HAP-1 (cell line): ENCODE measurements around the gene ADCY6.

Experiments used
- DNase-seq, 2 experiments: peaks; one replicate each; pipeline ENCODE4 v3.0.0-alpha.2; 2016 to 2020; ENCODE audit warnings: low spot score in 2 of 2
- H3K27me3 ChIP-seq: fragments of 250-450 bp; sonication (Bioruptor Pico); 2 replicates; pipeline ENCODE4 v1.5.1; 2020; ENCODE audit warnings: low read depth, mild to moderate bottlenecking, moderate library complexity
- H3K36me3 ChIP-seq: fragments of 250-450 bp; sonication (Bioruptor Pico); replicated peaks from 2 replicates; pipeline ENCODE4 v1.5.1; 2020; ENCODE audit warnings: mild to moderate bottlenecking
- H3K4me1 ChIP-seq: fragments of 250-450 bp; sonication (Bioruptor Pico); 2 replicates; pipeline ENCODE4 v1.5.1; 2020; ENCODE audit warnings: mild to moderate bottlenecking
- H3K4me3 ChIP-seq: fragments of 250-450 bp; sonication (Bioruptor Pico); 2 replicates; pipeline ENCODE4 v1.5.1; 2020; ENCODE audit warnings: mild to moderate bottlenecking, moderate library complexity
- H3K9me3 ChIP-seq: fragments of 250-450 bp; sonication (Bioruptor Pico); 2 replicates; pipeline ENCODE4 v1.5.1; 2020; ENCODE audit warnings: mild to moderate bottlenecking, moderate library complexity
- in situ Hi-C: fragments of 300-500 bp; cut with MboI; formaldehyde crosslinking; loops from 3 replicates; pipeline ENCODE4 v1.14.3; 2020; ENCODE audit warnings: low sequenced_read_pairs, inconsistent platforms, mixed read lengths

The ADCY6 gene

DNA sequence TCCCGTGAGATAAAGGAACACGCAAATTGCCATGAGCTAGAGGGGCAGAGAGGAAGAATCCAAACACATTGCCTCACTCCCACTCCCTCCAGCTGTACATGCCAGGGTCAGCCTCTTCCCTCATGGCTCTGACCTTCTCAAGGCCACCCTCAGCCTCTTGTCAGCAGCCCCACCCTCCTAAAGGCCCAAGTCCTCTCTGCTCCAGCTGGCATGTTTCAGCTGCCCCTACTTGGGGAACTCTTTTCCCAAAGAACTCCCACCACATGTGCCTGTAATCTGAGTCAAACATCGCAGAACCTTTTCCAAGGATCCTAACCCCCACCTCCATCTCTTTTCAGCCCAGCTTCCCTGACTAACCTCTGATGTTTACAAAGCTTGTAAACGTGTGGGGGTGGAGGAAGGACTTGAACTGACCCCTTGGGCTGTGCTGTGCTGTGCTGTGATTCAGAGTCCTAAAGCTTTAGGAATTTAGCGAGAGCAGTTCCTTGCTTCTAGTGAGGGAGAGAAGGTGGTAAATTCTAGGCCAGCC lies 22.1 kb upstream of the ADCY6 start:
- Histone ChIP-seq H3K9me3 (no peaks in the 10 kb centered on the region), H3K4me1 (peaks cover 12% of the 10 kb centered on the region), H3K27me3 (no peaks in the 10 kb centered on the region), H3K36me3 (no peaks in the 10 kb centered on the region), H3K4me3 (no peak overlapping the region)
- DNase-seq: no peak
- in situ Hi-C loops: no loop called here

DNA sequence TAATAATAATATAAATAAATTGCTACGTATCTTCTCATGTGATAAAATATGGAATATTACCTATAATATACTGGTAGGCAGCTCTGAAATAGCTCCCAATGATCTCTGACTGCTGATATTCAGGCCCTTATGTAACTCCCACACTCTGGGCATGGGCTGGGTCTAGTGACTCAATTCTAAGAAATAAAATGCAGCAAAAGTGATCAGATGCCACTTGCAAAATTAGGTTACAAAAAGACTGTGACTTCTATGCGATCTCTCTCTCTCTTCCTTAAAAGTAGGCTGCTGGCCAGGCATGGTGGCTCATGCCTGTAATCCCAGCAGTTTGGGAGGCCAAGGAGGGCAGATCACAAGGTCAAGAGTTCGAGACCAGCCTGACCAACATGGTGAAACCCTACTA lies 19.1 kb upstream of the ADCY6 start:
- no peak for DNase-seq
- H3K36me3 ChIP-seq: no peaks in the 10 kb centered on the region
- no peaks in the 10 kb centered on the region for H3K4me1 ChIP-seq
- in situ Hi-C loops: no loop called here
- no peak overlapping the region for H3K4me3 ChIP-seq
- no peaks in the 10 kb centered on the region for H3K9me3 ChIP-seq
- H3K27me3 ChIP-seq: no peaks in the 10 kb centered on the region

GRCh38 chr12:48803675-48804074 lies 14.8 kb upstream of the ADCY6 start:
- no peaks in the 10 kb centered on the region for H3K36me3 ChIP-seq
- in situ Hi-C loops: no loop called here
- H3K9me3 ChIP-seq: no peaks in the 10 kb centered on the region
- no peak overlapping the region for H3K4me3 ChIP-seq
- no peaks in the 10 kb centered on the region for H3K27me3 ChIP-seq
- no peak for DNase-seq
- no peaks in the 10 kb centered on the region for H3K4me1 ChIP-seq

DNA sequence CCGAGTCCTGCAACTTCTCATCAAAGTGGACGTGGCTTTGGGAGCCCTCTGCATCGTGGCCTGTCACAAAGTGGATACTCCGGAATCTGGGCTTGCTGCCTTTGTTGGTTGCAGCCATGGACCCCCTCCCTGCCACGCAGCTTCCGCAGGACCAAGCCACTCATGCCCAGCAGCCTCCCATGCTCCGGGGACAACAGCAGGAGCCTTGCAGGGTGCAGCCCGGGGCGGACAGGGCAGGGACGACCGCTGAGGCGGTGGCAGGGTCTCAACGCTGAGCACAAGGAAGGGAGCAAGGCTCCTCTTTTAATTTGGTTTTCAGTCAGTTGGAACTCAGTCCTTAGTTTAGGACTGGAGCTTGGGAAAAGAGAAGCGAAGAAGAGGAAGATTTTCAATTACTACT lies 12.1 kb upstream of the ADCY6 start:
- Histone ChIP-seq H3K4me1 (no peaks in the 10 kb centered on the region), H3K36me3 (no peaks in the 10 kb centered on the region), H3K27me3 (no peaks in the 10 kb centered on the region), H3K4me3 (no peak overlapping the region), H3K9me3 (no peaks in the 10 kb centered on the region)
- in situ Hi-C loops: no loop called here
- DNase-seq: no peak

DNA sequence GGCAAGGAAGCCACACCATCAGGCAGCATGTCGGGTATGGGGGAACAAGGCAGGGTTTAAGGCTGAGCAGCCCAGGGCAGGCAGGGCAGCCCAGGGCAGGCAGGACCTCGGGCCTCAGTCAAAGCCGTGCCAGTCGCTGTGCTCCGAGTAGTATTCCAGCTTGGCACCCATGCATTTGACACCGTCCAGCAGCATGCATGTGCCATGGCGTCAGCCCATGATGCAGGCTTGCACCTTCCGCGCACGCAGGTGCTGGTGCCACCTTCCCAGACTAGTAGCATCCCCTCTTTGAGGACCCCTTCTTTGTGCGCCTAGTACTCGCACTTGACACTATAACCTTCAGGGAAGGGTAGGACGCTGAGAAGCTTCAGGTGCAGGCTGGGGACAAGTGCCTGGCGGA lies 11.6 kb upstream of the ADCY6 start:
- Histone ChIP-seq H3K4me3 (no peak overlapping the region), H3K27me3 (no peaks in the 10 kb centered on the region), H3K9me3 (no peaks in the 10 kb centered on the region), H3K36me3 (no peaks in the 10 kb centered on the region), H3K4me1 (peaks cover 3% of the 10 kb centered on the region; the same call in 1 of the 2 replicates)
- in situ Hi-C loops: no loop called here
- DNase-seq: no peak

- Histone ChIP-seq H3K9me3 (no peaks in the 10 kb centered on the region), H3K36me3 (no peaks in the 10 kb centered on the region), H3K27me3 (no peaks in the 10 kb centered on the region), H3K4me1 (peaks cover 11% of the 10 kb centered on the region), H3K4me3 (no peak overlapping the region)
- DNase-seq: no peak
- in situ Hi-C loops: loop anchor here (5.0 to 10.0 kb wide), 2 partner anchors 45 to 252 kb away; no protein-coding TSS in a partner anchor
Measured at GRCh38 chr12:48796976-48797375, 8.1 kb upstream of the ADCY6 start.

DNA sequence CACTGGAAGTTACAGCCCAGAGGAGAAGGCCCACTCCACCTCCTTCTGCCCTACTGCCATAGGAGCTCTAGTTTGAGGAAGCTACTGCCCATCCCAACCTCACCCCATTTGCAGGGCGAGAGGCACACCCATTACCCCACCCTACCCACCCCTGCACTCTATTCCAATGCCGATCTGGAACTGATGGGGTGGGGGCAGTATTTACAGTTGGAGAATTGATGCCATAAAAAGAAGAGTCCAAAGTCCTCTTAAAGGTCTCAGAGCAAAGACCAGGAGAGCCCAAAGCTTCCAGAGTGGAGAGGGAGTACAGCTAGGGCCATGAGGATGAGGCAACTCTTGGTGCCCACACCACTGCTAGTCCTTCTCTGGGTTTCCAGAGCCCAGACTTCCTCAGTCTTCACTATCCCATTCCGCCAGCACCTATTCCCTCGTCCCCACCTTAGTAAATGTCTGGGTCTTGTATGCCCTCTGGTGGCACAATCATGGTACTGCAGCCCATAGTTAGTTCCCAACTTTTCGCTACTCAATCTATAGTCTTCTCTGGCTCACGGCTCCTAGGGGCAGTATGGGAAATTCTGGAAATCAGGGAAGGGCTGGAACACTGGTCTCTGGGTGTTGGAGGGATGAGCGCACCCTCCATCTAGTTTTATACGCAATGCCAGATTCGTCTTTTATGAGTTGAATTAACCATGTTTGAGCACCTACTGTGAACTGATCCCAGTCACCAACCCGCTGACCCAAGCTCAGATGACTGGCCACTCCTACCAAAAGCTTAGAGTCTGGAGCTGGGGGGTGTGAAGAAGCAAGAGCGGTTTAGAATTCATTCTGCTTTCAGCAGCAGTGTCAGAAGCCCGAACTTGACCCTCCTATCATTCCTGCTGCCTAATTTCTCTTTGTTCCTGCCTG lies 6.9 kb upstream of the ADCY6 start:
- in situ Hi-C loops: loop anchor here (5.0 to 10.0 kb wide), 2 partner anchors 44 to 251 kb away; no protein-coding TSS in a partner anchor
- no peak overlapping the region for H3K4me3 ChIP-seq

GRCh38 chr12:48794870-48795269 lies 6.0 kb upstream of the ADCY6 start:
- Histone ChIP-seq H3K4me3 (no peak overlapping the region), H3K9me3 (no peaks in the 10 kb centered on the region), H3K36me3 (no peaks in the 10 kb centered on the region), H3K27me3 (no peaks in the 10 kb centered on the region), H3K4me1 (peaks cover 11% of the 10 kb centered on the region)
- in situ Hi-C loops: loop anchor here (5.0 to 10.0 kb wide), 2 partner anchors 43 to 250 kb away; no protein-coding TSS in a partner anchor
- DNase-seq: no peak

More for the DNA sequence above, 6.9 kb upstream of the ADCY6 start:
- Histone ChIP-seq H3K27me3 (no peaks in the 10 kb centered on the region), H3K36me3 (no peaks in the 10 kb centered on the region), H3K4me1 (peaks cover 11% of the 10 kb centered on the region), H3K9me3 (no peaks in the 10 kb centered on the region)
- DNase-seq: peak; percentile 84

- DNase-seq: no peak
- H3K9me3 ChIP-seq: no peaks in the 10 kb centered on the region
- in situ Hi-C loops: loop anchor here (10.0 kb wide), 1 partner anchor 249 kb away; no protein-coding TSS in a partner anchor
- no peak overlapping the region for H3K4me3 ChIP-seq
- H3K27me3 ChIP-seq: no peaks in the 10 kb centered on the region
- H3K4me1 ChIP-seq: peaks cover 11% of the 10 kb centered on the region
- H3K36me3 ChIP-seq: no peaks in the 10 kb centered on the region
Measured at GRCh38 chr12:48793696-48794095, 4.8 kb upstream of the ADCY6 start.

DNA sequence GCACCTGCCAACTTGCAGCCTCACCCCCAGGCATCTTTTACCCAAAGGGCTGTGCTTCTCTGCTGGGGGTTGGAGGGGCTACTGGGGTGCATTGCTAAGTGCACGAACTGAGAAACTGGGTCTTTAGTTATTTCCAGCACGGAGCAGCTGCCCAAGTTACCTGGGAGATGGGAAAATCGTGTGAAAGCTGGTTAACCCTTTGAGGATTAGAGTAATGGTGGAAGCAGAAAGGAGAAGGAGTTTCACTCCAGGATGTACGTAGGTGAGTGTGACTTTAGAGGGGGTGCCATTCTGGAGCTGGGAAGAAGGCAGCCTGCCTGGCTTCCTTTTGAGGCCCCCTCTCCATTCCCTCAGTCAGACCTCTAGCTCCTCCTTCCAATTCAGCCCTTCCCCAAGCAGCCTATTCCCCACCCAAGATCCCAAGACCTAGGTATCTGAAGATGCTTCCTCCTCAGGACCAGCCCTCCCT lies 1.0 kb upstream of the ADCY6 start:
- H3K4me3 ChIP-seq: peak overlapping the region; percentile 72
- no peak for DNase-seq
- in situ Hi-C loops: loop anchor here (10.0 kb wide), 1 partner anchor 245 kb away; no protein-coding TSS in a partner anchor
- peaks cover 10% of the 10 kb centered on the region for H3K4me1 ChIP-seq
- H3K27me3 ChIP-seq: no peaks in the 10 kb centered on the region
- H3K36me3 ChIP-seq: no peaks in the 10 kb centered on the region
- no peaks in the 10 kb centered on the region for H3K9me3 ChIP-seq

GRCh38 chr12:48788524-48788853 lies 400 bp downstream of the ADCY6 start:
- Histone ChIP-seq H3K4me3 (peak overlapping the region; percentile 72), H3K9me3 (no peaks in the 10 kb centered on the region)
- DNase-seq: peak in 1 of 2 experiments; percentile 24

DNA sequence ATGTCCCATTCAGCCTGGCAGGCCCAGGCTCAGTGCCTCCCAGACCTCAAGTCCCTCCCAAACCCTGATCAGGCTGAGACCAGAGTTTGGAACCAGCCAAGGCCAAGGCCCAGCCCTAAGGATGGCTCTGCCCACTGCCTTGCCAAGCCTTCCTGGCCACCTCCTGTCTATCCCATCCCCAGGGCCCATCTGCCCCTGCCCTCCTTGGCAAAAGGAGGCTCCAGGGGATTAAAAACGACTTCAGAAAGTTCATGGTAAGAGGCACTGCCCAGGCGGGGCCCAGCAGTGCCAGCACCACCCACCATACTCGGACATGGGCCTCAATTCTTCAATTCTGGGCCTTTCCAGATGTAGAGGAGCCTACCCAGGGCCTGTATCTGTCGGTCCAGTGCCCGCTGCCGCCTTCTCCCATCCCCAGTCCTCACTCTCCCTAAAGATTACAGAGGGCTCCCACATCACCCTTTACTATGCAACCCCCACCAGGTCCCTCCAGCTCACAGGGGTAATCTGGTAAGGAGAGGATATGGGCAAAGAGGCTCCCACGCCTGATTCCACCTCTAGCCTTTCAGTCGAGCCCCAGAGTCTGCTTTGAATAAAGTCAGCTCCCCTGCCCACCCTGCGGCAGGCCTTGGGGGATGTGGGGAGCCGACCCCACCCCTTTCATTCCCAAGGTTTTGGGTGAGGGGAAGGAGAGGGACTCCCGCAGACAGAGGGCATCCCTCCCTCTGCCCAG lies 932 bp downstream of the ADCY6 start:
- Histone ChIP-seq H3K4me1 (peaks cover 7% of the 10 kb centered on the region), H3K4me3 (peak overlapping the region; percentile 72), H3K27me3 (no peaks in the 10 kb centered on the region), H3K36me3 (no peaks in the 10 kb centered on the region), H3K9me3 (no peaks in the 10 kb centered on the region)
- in situ Hi-C loops: no loop called here
- DNase-seq: no peak

More at GRCh38 chr12:48788524-48788853, 400 bp downstream of the ADCY6 start:
- Histone ChIP-seq H3K36me3 (no peaks in the 10 kb centered on the region), H3K4me1 (peaks cover 7% of the 10 kb centered on the region), H3K27me3 (no peaks in the 10 kb centered on the region)
- in situ Hi-C loops: no loop called here

DNA sequence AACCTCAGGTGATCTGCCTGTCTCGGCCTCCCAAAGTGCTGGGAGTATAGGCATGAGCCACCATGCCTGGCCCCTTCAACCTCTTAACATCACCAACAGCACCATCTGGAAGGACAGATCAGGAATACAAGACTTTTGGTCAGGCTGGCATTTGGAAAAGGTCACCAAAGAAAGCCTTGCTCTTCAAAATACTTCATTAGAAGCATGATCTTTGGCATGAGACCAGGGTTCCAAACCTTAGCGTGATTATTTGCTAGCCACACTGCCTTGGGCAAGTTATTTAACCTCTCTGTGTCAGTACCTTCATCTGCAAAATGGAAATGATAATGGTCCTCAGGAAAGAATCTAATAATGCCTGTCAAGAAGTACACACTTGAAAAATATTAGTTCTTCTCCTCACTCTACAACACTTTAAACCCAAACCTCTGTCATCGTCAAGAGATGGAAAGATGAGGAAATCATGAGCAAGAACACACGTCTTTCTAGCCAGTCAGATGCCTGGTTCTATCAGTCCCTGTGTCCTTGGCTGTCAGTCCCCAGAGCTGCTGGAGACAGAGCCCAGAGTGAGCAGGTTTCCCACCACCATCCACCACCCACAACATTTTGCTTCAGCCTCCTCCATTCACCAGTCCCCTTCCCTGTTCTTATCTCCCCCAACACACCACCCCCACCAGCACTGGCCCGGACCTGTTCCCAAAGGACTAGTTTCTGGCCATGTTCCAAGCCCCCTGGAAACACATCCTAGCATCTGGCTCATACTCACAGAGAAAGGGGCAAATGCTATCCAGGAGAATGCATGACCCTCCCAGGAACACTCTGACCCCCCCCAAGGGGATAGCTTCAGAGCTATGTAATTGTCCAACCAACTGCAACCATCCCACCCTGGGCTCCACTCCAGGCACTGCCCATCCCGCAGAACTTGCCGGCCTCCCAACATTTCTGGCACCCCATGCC lies 2.0 kb downstream of the ADCY6 start:
- H3K4me1 ChIP-seq: peaks cover 7% of the 10 kb centered on the region
- H3K4me3 ChIP-seq: no peak overlapping the region
- in situ Hi-C loops: no loop called here
- no peaks in the 10 kb centered on the region for H3K36me3 ChIP-seq
- H3K27me3 ChIP-seq: no peaks in the 10 kb centered on the region
- no peak for DNase-seq
- H3K9me3 ChIP-seq: no peaks in the 10 kb centered on the region
